HCT116 (cell line): ENCODE data around the gene TBC1D14.

Experiments
- CBX3 ChIP-seq: IDR thresholded peaks from 2 replicates; pipeline ENCODE4 v1.6.1; 2012; ENCODE audit warnings: low read depth
- CEBPB ChIP-seq: IDR thresholded peaks from 2 replicates; pipeline ENCODE4 v1.6.1; 2012; ENCODE audit warnings: low read depth
- EZH2 ChIP-seq: fragments of 200-600 bp; sonication (generic); IDR thresholded peaks from 2 replicates; pipeline ENCODE4 v1.6.1; 2017; ENCODE audit warnings: antibody characterized with exemption, mixed run types
- EZH2phosphoT487 ChIP-seq: fragments of 200-600 bp; IDR thresholded peaks from 2 replicates; pipeline ENCODE4 v1.6.1; 2018; ENCODE audit warnings: antibody characterized with exemption, borderline replicate concordance
- POLR2A ChIP-seq: IDR thresholded peaks from 2 replicates; pipeline ENCODE4 v1.7.0; 2011; ENCODE audit warnings: borderline replicate concordance; ENCODE audit not compliant: insufficient read depth, insufficient read length; ENCODE audit errors: extremely low read depth
- POLR2AphosphoS5 ChIP-seq: IDR thresholded peaks from 2 replicates; pipeline ENCODE4 v1.6.1; 2011; ENCODE audit warnings: mild to moderate bottlenecking, low read depth, low read length, moderate library complexity
- SRF ChIP-seq: IDR thresholded peaks from 2 replicates; pipeline ENCODE4 v1.6.1; 2012; ENCODE audit warnings: low read depth
- YY1 ChIP-seq: IDR thresholded peaks from 2 replicates; pipeline ENCODE4 v1.6.1; 2011; ENCODE audit warnings: low read length, low read depth, moderate library complexity, mild to moderate bottlenecking; ENCODE audit not compliant: insufficient replicate concordance; ENCODE audit errors: extremely low read depth
- ZFX ChIP-seq: fragments of 450-650 bp; IDR thresholded peaks from 2 replicates; pipeline ENCODE4 v1.6.1; 2017
- ZNF274 ChIP-seq: fragments of 200-500 bp; sonication (Bioruptor generic); IDR thresholded peaks from 2 replicates; pipeline ENCODE4 v1.6.1; 2014; ENCODE audit warnings: mild to moderate bottlenecking, low read depth, low read length, inconsistent platforms
- TF ChIP-seq, protein P1 (sequence below), 3 experiments: fragments of 200-600 bp in 1 of 3; sonication (generic) in 1 of 3; IDR thresholded peaks in 2 of 3; conservative IDR thresholded peaks in 1 of 3; 2 replicates each; pipeline ENCODE4 v1.5.1; 2012 to 2017; ENCODE audit warnings: low read depth in 2 of 3, low read length in 2 of 3, antibody characterized with exemption in 1 of 3, borderline replicate concordance in 1 of 3, control low read depth in 1 of 3, mild to moderate bottlenecking in 1 of 3, mixed read lengths in 1 of 3, mixed run types in 1 of 3, moderate library complexity in 1 of 3; ENCODE audit not compliant: insufficient read depth in 1 of 3
- TF ChIP-seq, protein P2 (sequence below): IDR thresholded peaks from 2 replicates; pipeline ENCODE4 v1.6.1; 2012

GRCh38 chr4:7032596-7032995 is 123.0 kb downstream of the TBC1D14 start:
- TF ChIP-seq EZH2 (no peak), CEBPB (no peak), POLR2A (no peak), POLR2AphosphoS5 (no peak), YY1 (no peak), SRF (no peak), EZH2phosphoT487 (no peak), CBX3 (no peak), ZNF274 (no peak), ZFX (no peak)
- TF ChIP-seq, protein P1, sequence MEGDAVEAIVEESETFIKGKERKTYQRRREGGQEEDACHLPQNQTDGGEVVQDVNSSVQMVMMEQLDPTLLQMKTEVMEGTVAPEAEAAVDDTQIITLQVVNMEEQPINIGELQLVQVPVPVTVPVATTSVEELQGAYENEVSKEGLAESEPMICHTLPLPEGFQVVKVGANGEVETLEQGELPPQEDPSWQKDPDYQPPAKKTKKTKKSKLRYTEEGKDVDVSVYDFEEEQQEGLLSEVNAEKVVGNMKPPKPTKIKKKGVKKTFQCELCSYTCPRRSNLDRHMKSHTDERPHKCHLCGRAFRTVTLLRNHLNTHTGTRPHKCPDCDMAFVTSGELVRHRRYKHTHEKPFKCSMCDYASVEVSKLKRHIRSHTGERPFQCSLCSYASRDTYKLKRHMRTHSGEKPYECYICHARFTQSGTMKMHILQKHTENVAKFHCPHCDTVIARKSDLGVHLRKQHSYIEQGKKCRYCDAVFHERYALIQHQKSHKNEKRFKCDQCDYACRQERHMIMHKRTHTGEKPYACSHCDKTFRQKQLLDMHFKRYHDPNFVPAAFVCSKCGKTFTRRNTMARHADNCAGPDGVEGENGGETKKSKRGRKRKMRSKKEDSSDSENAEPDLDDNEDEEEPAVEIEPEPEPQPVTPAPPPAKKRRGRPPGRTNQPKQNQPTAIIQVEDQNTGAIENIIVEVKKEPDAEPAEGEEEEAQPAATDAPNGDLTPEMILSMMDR (IDR thresholded peaks at IDR 0.05 in 2 of 3, conservative IDR thresholded peaks at IDR 0.05 in 1 of 3; ENCODE audit: borderline replicate concordance in 1 of 3, insufficient read depth in 1 of 3, low read depth in 2 of 3, low read length in 2 of 3), result no peak
- TF ChIP-seq, protein P2, sequence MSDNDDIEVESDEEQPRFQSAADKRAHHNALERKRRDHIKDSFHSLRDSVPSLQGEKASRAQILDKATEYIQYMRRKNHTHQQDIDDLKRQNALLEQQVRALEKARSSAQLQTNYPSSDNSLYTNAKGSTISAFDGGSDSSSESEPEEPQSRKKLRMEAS, result no peak
